Endodermal cell (in vitro differentiated cells): Measurements from ENCODE around the gene MBTPS1. TPM values are rescaled to one million over a fixed set of nuclear protein-coding genes. Genes with fewer than 3 reads are reported as not detected.

ENCODE experiments used
- DNase-seq: peaks from one replicate; pipeline ENCODE4 v3.0.0-alpha.2; 2017
- H3K27ac ChIP-seq: 2 replicates; pipeline ENCODE4 v1.5.1; 2013; ENCODE audit warnings: mild to moderate bottlenecking, low read depth, low read length, moderate library complexity
- H3K27me3 ChIP-seq: 2 replicates; pipeline ENCODE4 v1.6.1; 2013; ENCODE audit warnings: mild to moderate bottlenecking, low read length, moderate library complexity; ENCODE audit not compliant: insufficient read depth, control insufficient read depth, poor library complexity, severe bottlenecking
- H3K36me3 ChIP-seq: 2 replicates; pipeline ENCODE4 v1.7.0; 2013; ENCODE audit warnings: mild to moderate bottlenecking, low read length, moderate library complexity; ENCODE audit not compliant: control insufficient read depth, insufficient read depth
- H3K4me1 ChIP-seq: one replicate; pipeline ENCODE4 v1.7.0; 2013; ENCODE audit warnings: low read length; ENCODE audit not compliant: control insufficient read depth, insufficient read depth
- H3K4me3 ChIP-seq: 2 replicates; pipeline ENCODE4 v1.5.1; 2013; ENCODE audit warnings: mild to moderate bottlenecking, low read length, moderate library complexity
- H3K9ac ChIP-seq: 2 replicates; pipeline ENCODE4 v1.6.1; 2013; ENCODE audit warnings: mild to moderate bottlenecking, low read length, moderate library complexity; ENCODE audit not compliant: poor library complexity, severe bottlenecking; ENCODE audit errors: extremely low read depth
- H3K9me3 ChIP-seq: 2 replicates; pipeline ENCODE4 v1.6.1; 2013; ENCODE audit warnings: mild to moderate bottlenecking, low read length, moderate library complexity; ENCODE audit not compliant: control insufficient read depth
- H3K27ac Mint-ChIP-seq: 2 replicates; pipeline ENCODE4 v1.8.0; 2020; ENCODE audit warnings: mixed read lengths
- H3K27me3 Mint-ChIP-seq: 2 replicates; pipeline ENCODE4 v1.8.0; 2021; ENCODE audit warnings: mild to moderate bottlenecking, mixed read lengths; ENCODE audit not compliant: insufficient read depth
- H3K36me3 Mint-ChIP-seq: 2 replicates; pipeline ENCODE4 v1.8.0; 2020; ENCODE audit warnings: low read depth, mixed read lengths
- H3K4me1 Mint-ChIP-seq: 2 replicates; pipeline ENCODE4 v1.8.0; 2020; ENCODE audit warnings: mixed read lengths
- H3K4me3 Mint-ChIP-seq: 2 replicates; pipeline ENCODE4 v1.8.0; 2020; ENCODE audit warnings: mild to moderate bottlenecking, moderate library complexity, mixed read lengths
- H3K9me3 Mint-ChIP-seq: 2 replicates; pipeline ENCODE4 v1.8.0; 2020; ENCODE audit warnings: mild to moderate bottlenecking, mixed read lengths
- CTCF ChIP-seq: fragments of 200-600 bp; sonication (generic); conservative IDR thresholded peaks from 2 replicates; pipeline ENCODE4 v1.5.0; 2021; ENCODE audit warnings: antibody characterized with exemption, mild to moderate bottlenecking
- WGBS, 2 experiments: methylation state at CpG; one replicate each; pipeline versions ENCODE4 v1.1.5 to v1.1.7; 2013; ENCODE audit warnings: missing lambda C conversion rate in 2 of 2, mixed read lengths in 1 of 2; ENCODE audit not compliant: insufficient coverage in 1 of 2, insufficient read length in 1 of 2; 5-methylcytosine and 5-hydroxymethylcytosine counted together
- total RNA-seq, 2 donors: library from RNA; stranded (reverse); fragmentation: NEBNext Ultra II Directional in 1 of 2; extraction: Animal tissue kit (Norgen Biotek cat#: 25700) in 1 of 2; gene quantifications; 2 replicates in 1 of 2; 3 replicates in 1 of 2; pipeline ENCODE4 v1.2.1, GENCODE V29; 2021

Gene MBTPS1
- total RNA-seq, 2 donors from 2014 or later, result 59.7 to 62.9 TPM

- H3K27ac Mint-ChIP-seq, result no peak overlapping the region
- TF ChIP-seq CTCF, result no peak
- Histone ChIP-seq H3K36me3 (peaks cover 56% of the 10 kb centered on the region), H3K4me3 (no peak overlapping the region), H3K27ac (no peak overlapping the region), H3K4me1 (no peaks in the 10 kb centered on the region), H3K27me3 (no peaks in the 10 kb centered on the region), H3K9me3 (no peaks in the 10 kb centered on the region), H3K9ac (no peak overlapping the region)
- no peaks in the 10 kb centered on the region for H3K27me3 Mint-ChIP-seq
- peaks cover 46% of the 10 kb centered on the region for H3K36me3 Mint-ChIP-seq
- no peak overlapping the region for H3K4me3 Mint-ChIP-seq
- H3K4me1 Mint-ChIP-seq, result no peaks in the 10 kb centered on the region
- WGBS, 2 experiments, result 94 to 97% methylated on average over 6 to 7 of the region's 7 CpGs
- no peak for DNase-seq
- no peaks in the 10 kb centered on the region for H3K9me3 Mint-ChIP-seq
Measured at GRCh38 chr16:84124257-84125073, 7.7 kb upstream of the MBTPS1 start.

- H3K4me3 Mint-ChIP-seq, result no peak overlapping the region
- no peak overlapping the region for H3K27ac ChIP-seq
- H3K27ac Mint-ChIP-seq, result no peak overlapping the region
- H3K9me3 Mint-ChIP-seq, result no peaks in the 10 kb centered on the region
- H3K4me1 Mint-ChIP-seq, result no peaks in the 10 kb centered on the region
- no peaks in the 10 kb centered on the region for H3K27me3 Mint-ChIP-seq
- 92 to 100% methylated on average over 2 to 10 of the region's 10 CpGs for WGBS, 2 experiments
- no peak overlapping the region for H3K9ac ChIP-seq
- no peak for DNase-seq
- H3K4me3 ChIP-seq, result no peak overlapping the region
- H3K36me3 ChIP-seq, result peaks cover 38% of the 10 kb centered on the region
- H3K36me3 Mint-ChIP-seq, result peaks cover 24% of the 10 kb centered on the region
- no peaks in the 10 kb centered on the region for H3K27me3 ChIP-seq
- TF ChIP-seq CTCF, result no peak
- no peaks in the 10 kb centered on the region for H3K4me1 ChIP-seq
- no peaks in the 10 kb centered on the region for H3K9me3 ChIP-seq
Measured at GRCh38 chr16:84121007-84121406, 4.3 kb upstream of the MBTPS1 start.

GRCh38 chr16:84120023-84120422, 3.3 kb upstream of the MBTPS1 start:
- Histone ChIP-seq H3K4me1 (no peaks in the 10 kb centered on the region), H3K4me3 (no peak overlapping the region), H3K27me3 (no peaks in the 10 kb centered on the region), H3K9ac (no peak overlapping the region), H3K9me3 (no peaks in the 10 kb centered on the region), H3K27ac (no peak overlapping the region), H3K36me3 (peaks cover 36% of the 10 kb centered on the region)
- Mint-ChIP-seq H3K27me3 (no peaks in the 10 kb centered on the region), H3K4me3 (no peak overlapping the region), H3K4me1 (peaks cover 7% of the 10 kb centered on the region), H3K9me3 (no peaks in the 10 kb centered on the region), H3K27ac (no peak overlapping the region), H3K36me3 (peaks cover 17% of the 10 kb centered on the region)
- no peak for DNase-seq
- no peak for TF ChIP-seq CTCF
- 93 to 95% methylated on average over 4 to 5 of the region's 5 CpGs for WGBS, 2 experiments
